BJ (cell line): ENCODE results near the gene CCL27. TPM values are rescaled to one million over a fixed set of nuclear protein-coding genes. Genes with fewer than 3 reads are reported as not detected.
A peak's percentile ranks its signal among the peaks of the same experiment; 100 is the strongest.

Experiments used
- CTCF ChIA-PET: fragments of 350-600 bp; formaldehyde crosslinking; extraction: SDS; loops from one replicate; lab custom pipeline; 2021; ENCODE audit warnings: antibody characterized with exemption, inconsistent platforms; lab: Yijun Ruan, JAX
- POLR2A ChIA-PET: fragments of 300-600 bp; sonication (Branson Sonifier 250); formaldehyde crosslinking; extraction: SDS; loops from one replicate; lab custom pipeline; 2021; ENCODE audit warnings: antibody characterized with exemption; lab: Charles Lee
- DNase-seq: peaks from one replicate; pipeline ENCODE4 v3.0.0-alpha.2; 2011; ENCODE audit warnings: low read depth
- H3K27me3 ChIP-seq: 2 replicates; pipeline ENCODE4 v1.6.0; 2011; ENCODE audit warnings: low read length; ENCODE audit not compliant: control insufficient read depth, insufficient read depth
- H3K36me3 ChIP-seq: 2 replicates; pipeline ENCODE4 v1.5.1; 2011; ENCODE audit warnings: low read length; ENCODE audit not compliant: control insufficient read depth, insufficient read depth
- H3K4me3 ChIP-seq: 2 replicates; pipeline ENCODE4 v1.5.1; 2011; ENCODE audit warnings: low read depth, mild to moderate bottlenecking, control low read depth, low read length
- CTCF ChIP-seq: IDR thresholded peaks from 2 replicates; pipeline ENCODE4 v1.5.1; 2011; ENCODE audit warnings: low read depth, mild to moderate bottlenecking, control low read depth, inconsistent platforms, low read length, moderate library complexity; ENCODE audit not compliant: insufficient read depth
- polyA plus RNA-seq: library from polyadenylated mRNA; depleted of rRNA; stranded (reverse); fragments of >200 nt; gene quantifications from 2 replicates; pipeline ENCODE4 v1.2.3, GENCODE V29; 2011

Gene CCL27
- polyA plus RNA-seq, 1 experiment: 0.12 TPM

- Histone ChIP-seq H3K4me3 (peak overlapping the region; percentile 66), H3K27me3 (no peaks in the 10 kb centered on the region; the same call in 1 of the 2 replicates), H3K36me3 (peaks cover 11% of the 10 kb centered on the region)
- DNase-seq: no peak
- CTCF ChIA-PET: interaction anchor here (1.3 to 8.1 kb wide), 7 partner anchors 9 to 56 kb away, joined by 3 to 87 read pairs (median 4); partner anchors contain the start of gene SIGMAR1
- TF ChIP-seq CTCF: no peak
- POLR2A ChIA-PET: no interaction called here
Measured at GRCh38 chr9:34647651-34648050, 14.8 kb downstream of the CCL27 start.

- POLR2A ChIA-PET: interaction anchor here (1.5 kb wide), 1 partner anchor 9 kb away, joined by 5 read pairs; the partner anchor contains the start of gene SIGMAR1
- CTCF ChIA-PET: interaction anchor here (0.5 to 8.1 kb wide), 14 partner anchors 9 to 1571 kb away, joined by 3 to 87 read pairs (median 4); partner anchors contain the start of genes DCTN3, SIGMAR1 and SMU1
- H3K4me3 ChIP-seq: peak overlapping the region; percentile 66
- no peak for DNase-seq
- H3K36me3 ChIP-seq: peaks cover 11% of the 10 kb centered on the region
- TF ChIP-seq CTCF: no peak
- no peaks in the 10 kb centered on the region; the same call in 1 of the 2 replicates for H3K27me3 ChIP-seq
Measured at GRCh38 chr9:34647084-34647403, 15.4 kb downstream of the CCL27 start.

- H3K27me3 ChIP-seq: no peaks in the 10 kb centered on the region; the same call in 1 of the 2 replicates
- peaks cover 11% of the 10 kb centered on the region for H3K36me3 ChIP-seq
- peak within 1 kb of the TSS; percentile 66 for H3K4me3 ChIP-seq
- ChIA-PET CTCF (interaction anchor here (0.7 to 8.1 kb wide), 13 partner anchors 10 to 56 kb away, joined by 3 to 87 read pairs (median 4); partner anchors contain the start of genes DCTN3 and SIGMAR1), POLR2A (interaction anchor here (1.5 kb wide), 1 partner anchor 9 kb away, joined by 5 read pairs; the partner anchor contains the start of gene SIGMAR1)
- DNase-seq: no peak
- TF ChIP-seq CTCF: peak; percentile 73
Measured at GRCh38 chr9:34646211-34647083, 16.0 kb downstream of the CCL27 start, which contains the start of gene GALT. GALT (plus strand) TSS chr9:34646675; CDS start chr9:34646705, 30 bp downstream.

GRCh38 chr9:34644766-34645314, 17.6 kb downstream of the CCL27 start:
- Histone ChIP-seq H3K36me3 (peaks cover 11% of the 10 kb centered on the region), H3K4me3 (no peak overlapping the region), H3K27me3 (no peaks in the 10 kb centered on the region; the same call in 1 of the 2 replicates)
- CTCF ChIA-PET: interaction anchor here (8.1 kb wide), 1 partner anchor 9 kb away, joined by 87 read pairs; the partner anchor contains the start of gene SIGMAR1
- TF ChIP-seq CTCF: no peak
- POLR2A ChIA-PET: no interaction called here
- DNase-seq: no peak
